Chondrocyte (in vitro differentiated cells): Measurements from ENCODE around the gene KIF14. TPM values are rescaled to one million over a fixed set of nuclear protein-coding genes. Genes with fewer than 3 reads are reported as not detected.

Source experiments
- DNase-seq: peaks from one replicate; pipeline ENCODE4 v3.0.0; 2021; ENCODE audit warnings: mixed read lengths, low spot score
- H3K27ac Mint-ChIP-seq: one replicate; pipeline ENCODE4 v1.8.0; 2021; ENCODE audit warnings: mild to moderate bottlenecking, moderate library complexity, mixed read lengths; ENCODE audit not compliant: unreplicated experiment
- H3K27me3 Mint-ChIP-seq: 2 replicates; pipeline ENCODE4 v1.8.0; 2021; ENCODE audit warnings: low read depth, mixed read lengths
- H3K36me3 Mint-ChIP-seq: 2 replicates; pipeline ENCODE4 v1.8.0; 2021; ENCODE audit warnings: low read depth, mixed read lengths
- H3K4me1 Mint-ChIP-seq: 2 replicates; pipeline ENCODE4 v1.8.0; 2021; ENCODE audit warnings: low read depth, mild to moderate bottlenecking, mixed read lengths
- H3K4me3 Mint-ChIP-seq: one replicate; pipeline ENCODE4 v1.8.0; 2021; ENCODE audit warnings: mild to moderate bottlenecking, moderate library complexity, mixed read lengths; ENCODE audit not compliant: unreplicated experiment
- H3K9me3 Mint-ChIP-seq: 2 replicates; pipeline ENCODE4 v1.8.0; 2021; ENCODE audit warnings: low read depth, mixed read lengths
- total RNA-seq: library from RNA; stranded (reverse); gene quantifications from 3 replicates; pipeline ENCODE4 v1.2.1, GENCODE V29; 2021
- TF ChIP-seq, protein P1 (sequence below): fragments of 200-600 bp; sonication (generic); IDR thresholded peaks from 2 replicates; pipeline ENCODE4 v1.5.0; 2021; ENCODE audit warnings: antibody characterized with exemption, mild to moderate bottlenecking, moderate library complexity

KIF14 gene
- total RNA-seq, 1 donor from 2014 or later: 2.0 TPM

DNA sequence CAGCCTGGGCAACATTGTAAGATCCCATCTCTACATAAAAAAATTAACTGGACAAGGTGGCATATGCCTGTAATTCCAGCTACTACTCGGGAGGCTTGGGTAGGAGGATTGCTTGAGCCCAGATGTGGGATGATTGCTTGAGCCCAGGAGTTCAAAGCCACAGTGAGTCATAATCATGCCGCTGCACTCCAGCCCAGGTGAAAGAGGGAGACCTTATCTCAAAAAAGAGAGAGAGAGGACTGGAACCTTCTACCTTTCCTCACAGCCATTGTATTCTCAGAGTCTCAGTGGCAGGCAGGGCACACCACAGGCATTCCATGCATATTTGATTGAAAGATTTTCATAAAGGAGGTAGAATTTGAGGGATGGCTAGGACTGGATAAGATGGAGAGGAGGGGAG lies 78.4 kb downstream of the KIF14 start:
- peaks cover 9% of the 10 kb centered on the region for H3K27me3 Mint-ChIP-seq
- no peaks in the 10 kb centered on the region for H3K4me1 Mint-ChIP-seq
- no peak overlapping the region for H3K4me3 Mint-ChIP-seq
- H3K36me3 Mint-ChIP-seq: no peaks in the 10 kb centered on the region
- H3K27ac Mint-ChIP-seq: no peak overlapping the region
- H3K9me3 Mint-ChIP-seq: peaks cover 3% of the 10 kb centered on the region
- DNase-seq: no peak
- TF ChIP-seq, protein P1, sequence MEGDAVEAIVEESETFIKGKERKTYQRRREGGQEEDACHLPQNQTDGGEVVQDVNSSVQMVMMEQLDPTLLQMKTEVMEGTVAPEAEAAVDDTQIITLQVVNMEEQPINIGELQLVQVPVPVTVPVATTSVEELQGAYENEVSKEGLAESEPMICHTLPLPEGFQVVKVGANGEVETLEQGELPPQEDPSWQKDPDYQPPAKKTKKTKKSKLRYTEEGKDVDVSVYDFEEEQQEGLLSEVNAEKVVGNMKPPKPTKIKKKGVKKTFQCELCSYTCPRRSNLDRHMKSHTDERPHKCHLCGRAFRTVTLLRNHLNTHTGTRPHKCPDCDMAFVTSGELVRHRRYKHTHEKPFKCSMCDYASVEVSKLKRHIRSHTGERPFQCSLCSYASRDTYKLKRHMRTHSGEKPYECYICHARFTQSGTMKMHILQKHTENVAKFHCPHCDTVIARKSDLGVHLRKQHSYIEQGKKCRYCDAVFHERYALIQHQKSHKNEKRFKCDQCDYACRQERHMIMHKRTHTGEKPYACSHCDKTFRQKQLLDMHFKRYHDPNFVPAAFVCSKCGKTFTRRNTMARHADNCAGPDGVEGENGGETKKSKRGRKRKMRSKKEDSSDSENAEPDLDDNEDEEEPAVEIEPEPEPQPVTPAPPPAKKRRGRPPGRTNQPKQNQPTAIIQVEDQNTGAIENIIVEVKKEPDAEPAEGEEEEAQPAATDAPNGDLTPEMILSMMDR: no peak

DNA sequence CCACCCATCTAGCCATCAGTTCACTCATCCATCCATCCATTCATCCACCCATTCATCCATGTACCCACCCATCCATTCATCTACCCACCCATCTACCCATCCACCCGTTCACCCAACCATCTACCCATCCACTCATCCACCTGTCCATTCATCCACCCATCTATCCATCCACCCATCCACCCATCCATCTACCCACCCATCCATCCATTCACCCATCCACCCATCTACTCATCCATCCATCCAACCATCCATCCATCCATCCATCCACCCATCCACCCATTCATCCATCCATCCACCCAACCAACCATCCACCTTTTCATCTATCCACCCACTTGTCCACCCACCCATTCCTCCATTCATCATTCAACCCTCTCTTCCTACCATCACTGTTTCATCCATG lies 80.3 kb downstream of the KIF14 start:
- no peaks in the 10 kb centered on the region for H3K4me1 Mint-ChIP-seq
- H3K27me3 Mint-ChIP-seq: peaks cover 5% of the 10 kb centered on the region
- DNase-seq: no peak
- H3K36me3 Mint-ChIP-seq: no peaks in the 10 kb centered on the region
- TF ChIP-seq, protein P1: no peak
- no peak overlapping the region for H3K27ac Mint-ChIP-seq
- H3K9me3 Mint-ChIP-seq: peaks cover 3% of the 10 kb centered on the region
- no peak overlapping the region for H3K4me3 Mint-ChIP-seq

DNA sequence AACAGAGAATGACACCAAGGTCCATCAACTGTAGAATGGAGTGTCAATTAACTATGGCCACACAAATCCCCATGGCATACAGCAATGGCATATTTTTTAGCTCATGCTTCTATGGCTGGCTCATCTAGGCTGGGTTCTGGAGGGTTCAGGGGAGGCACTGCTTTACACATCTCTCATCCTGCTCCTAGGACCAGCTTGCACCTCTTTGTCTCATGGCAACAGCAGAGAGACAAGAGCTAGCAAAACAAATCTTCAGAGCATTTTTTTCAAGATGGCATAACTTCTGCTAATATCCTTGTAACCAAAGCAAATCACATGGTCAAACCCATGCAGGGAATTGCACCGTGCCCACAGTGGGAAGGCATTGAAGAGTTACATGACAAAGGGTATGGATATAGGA lies 82.4 kb downstream of the KIF14 start:
- no peak for DNase-seq
- H3K4me3 Mint-ChIP-seq: no peak overlapping the region

DNA sequence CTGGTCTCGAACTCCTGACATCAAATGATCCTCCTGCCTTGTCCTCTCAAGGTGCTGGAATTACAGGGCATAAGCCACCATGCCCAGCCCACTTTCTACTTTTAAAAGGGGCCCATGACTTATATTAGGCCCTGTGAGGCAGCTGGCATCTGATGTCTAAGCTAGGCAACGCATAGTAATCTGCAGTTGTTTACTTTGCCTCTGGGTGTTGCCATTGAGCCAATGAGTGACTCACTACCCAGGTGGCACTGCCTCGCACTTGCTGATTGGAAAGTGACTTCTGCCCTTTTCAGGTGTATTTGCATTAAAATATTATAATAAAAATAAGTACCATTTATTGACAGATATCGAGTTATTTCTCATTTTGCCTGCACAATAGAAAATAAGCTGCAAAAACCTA lies 84.9 kb downstream of the KIF14 start:
- TF ChIP-seq, protein P1: peak; percentile 37
- Mint-ChIP-seq H3K27me3 (peaks cover 3% of the 10 kb centered on the region), H3K4me3 (no peak overlapping the region), H3K36me3 (no peaks in the 10 kb centered on the region), H3K27ac (no peak overlapping the region), H3K4me1 (no peaks in the 10 kb centered on the region), H3K9me3 (peaks cover 2% of the 10 kb centered on the region)
- DNase-seq: no peak

More for the DNA sequence above, 82.4 kb downstream of the KIF14 start:
- TF ChIP-seq, protein P1: no peak
- Mint-ChIP-seq H3K27ac (no peak overlapping the region), H3K36me3 (no peaks in the 10 kb centered on the region), H3K4me1 (no peaks in the 10 kb centered on the region), H3K27me3 (no peaks in the 10 kb centered on the region), H3K9me3 (peaks cover 3% of the 10 kb centered on the region)

DNA sequence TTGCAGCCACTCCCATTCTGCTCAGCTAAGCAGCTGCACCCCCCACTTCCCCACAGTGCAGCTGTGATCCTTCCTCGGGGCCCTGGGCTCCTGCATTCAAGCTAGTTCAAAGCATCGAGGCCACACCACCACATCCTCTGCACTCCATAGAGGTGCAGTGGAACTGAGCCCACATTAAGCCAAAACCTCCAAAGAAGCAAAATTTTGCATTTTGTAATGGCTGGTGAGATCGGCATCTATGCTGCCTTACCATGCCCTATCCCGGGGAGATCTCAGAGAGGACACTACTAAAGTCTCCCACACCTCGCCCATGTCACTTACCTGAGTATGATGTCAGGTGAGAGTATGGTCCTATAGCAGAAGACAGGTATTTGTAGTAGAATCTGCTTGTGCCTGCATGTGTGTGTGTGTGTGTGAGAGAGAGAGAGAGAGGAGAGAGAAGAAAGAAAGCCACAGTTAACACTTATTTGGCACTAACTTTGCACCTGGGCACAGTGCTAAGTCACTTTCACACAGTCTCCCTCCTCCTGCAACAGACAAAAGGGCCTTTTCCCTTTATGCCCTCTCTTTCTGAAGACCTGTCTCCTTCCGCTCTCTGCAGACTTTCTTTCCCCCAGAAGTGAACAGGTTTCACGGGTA lies 89.8 kb downstream of the KIF14 start:
- Mint-ChIP-seq H3K36me3 (no peaks in the 10 kb centered on the region), H3K4me3 (no peak overlapping the region), H3K4me1 (peaks cover 8% of the 10 kb centered on the region), H3K27ac (no peak overlapping the region), H3K9me3 (no peaks in the 10 kb centered on the region), H3K27me3 (peaks cover 3% of the 10 kb centered on the region)
- no peak for DNase-seq
- TF ChIP-seq, protein P1: no peak
